K562 (cell line): ENCODE results near the gene NTRK2. TPM values are rescaled to one million over a fixed set of nuclear protein-coding genes. Genes with fewer than 3 reads are reported as not detected.

Experiments used
- ATAC-seq: fragments of 200-7000 bp; cut with Tn5 transposase; 3 replicates; pipeline ENCODE4 v1.9.1; 2020; ENCODE audit warnings: moderate library complexity
- BruUV-seq: library from RNA; stranded (reverse); fragments of 400-500 nt; replicated peaks from 2 replicates; lab custom pipeline; 2021; lab: Mats Ljungman, UMichigan
- CTCF ChIA-PET: fragments of 300-600 bp; formaldehyde crosslinking; extraction: SDS; loops from one replicate; lab custom pipeline; 2021; ENCODE audit warnings: low intra/inter-chr PET ratio; lab: Yijun Ruan, JAX
- POLR2A ChIA-PET: fragments of 300-600, 350-650 bp; sonication (Branson Sonifier 250); formaldehyde crosslinking; extraction: SDS; loops from one replicate; lab custom pipeline; 2021; ENCODE audit warnings: antibody characterized with exemption, inconsistent platforms; lab: Yijun Ruan, JAX
- DNase-seq, 4 experiments: peaks; one replicate each; pipeline versions ENCODE4 v3.0.0 to v3.0.0-alpha.2; 2011 to 2018; ENCODE audit warnings: low spot score in 3 of 4, mixed read lengths in 3 of 4; ENCODE audit errors: extremely low read depth in 1 of 4
- FAIRE-seq: peaks from 2 replicates; lab custom pipeline; 2011; peaks lifted over from hg19 to GRCh38; lab: Jason Lieb, UNC
- H2AFZ ChIP-seq: 2 replicates; pipeline ENCODE4 v1.6.0; 2011; ENCODE audit warnings: low read depth, low read length, control low read depth, inconsistent platforms
- H3K27ac ChIP-seq: fragments of 200-600 bp; 3 replicates; pipeline ENCODE4 v1.8.0; 2011; ENCODE audit warnings: low read depth, mild to moderate bottlenecking, control low read depth, inconsistent platforms, low read length, moderate library complexity, mixed read lengths; ENCODE audit errors: extremely low read depth
- H3K27me3 ChIP-seq, 2 experiments: fragments of 300-600 bp in 1 of 2; 2 replicates in 1 of 2; 3 replicates in 1 of 2; pipeline versions ENCODE4 v1.6.0 to v1.8.0; 2011; ENCODE audit warnings: inconsistent platforms in 2 of 2, low read length in 2 of 2, mild to moderate bottlenecking in 1 of 2, mixed read lengths in 1 of 2, moderate library complexity in 1 of 2; ENCODE audit not compliant: control insufficient read depth in 2 of 2, insufficient read depth in 2 of 2
- H3K36me3 ChIP-seq: fragments of 300-600 bp; 3 replicates; pipeline ENCODE4 v1.8.0; 2011; ENCODE audit warnings: mild to moderate bottlenecking, low read length, inconsistent platforms; ENCODE audit not compliant: control insufficient read depth, insufficient read depth
- H3K4me1 ChIP-seq, 2 experiments: fragments of 200-600 bp in 1 of 2; replicated peaks in 1 of 2; 2 replicates in 1 of 2; 3 replicates in 1 of 2; pipeline versions ENCODE4 v1.5.1 to v1.8.0; 2011; ENCODE audit warnings: inconsistent platforms in 2 of 2, low read length in 2 of 2, mild to moderate bottlenecking in 1 of 2, mixed read lengths in 1 of 2, moderate library complexity in 1 of 2; ENCODE audit not compliant: control insufficient read depth in 2 of 2, insufficient read depth in 2 of 2
- H3K4me2 ChIP-seq: 2 replicates; pipeline ENCODE4 v1.6.1; 2011; ENCODE audit warnings: low read length, control low read depth, inconsistent platforms, mixed read lengths; ENCODE audit not compliant: insufficient read depth
- H3K4me3 ChIP-seq: fragments of 200-600 bp; sonication (generic), shearing (Covaris generic); 2 replicates; pipeline ENCODE4 v1.5.1; 2016; ENCODE audit warnings: control low read depth, inconsistent platforms
- H3K79me2 ChIP-seq: fragments of 200-600 bp; 3 replicates; pipeline ENCODE4 v1.8.0; 2011; ENCODE audit warnings: low read length, inconsistent platforms; ENCODE audit not compliant: control insufficient read depth, insufficient read depth
- H3K9ac ChIP-seq, 2 experiments: 2 replicates each; pipeline versions ENCODE4 v1.6.0 to v1.6.1; 2011; ENCODE audit warnings: low read depth in 2 of 2, low read length in 2 of 2, control low read depth in 1 of 2, inconsistent platforms in 1 of 2, mild to moderate bottlenecking in 1 of 2, mixed read lengths in 1 of 2; ENCODE audit not compliant: insufficient read depth in 1 of 2
- H3K9me1 ChIP-seq: one replicate; pipeline ENCODE4 v1.6.0; 2011; ENCODE audit warnings: inconsistent platforms, mild to moderate bottlenecking, low read length, moderate library complexity; ENCODE audit not compliant: control insufficient read depth, insufficient read depth
- H3K9me3 ChIP-seq: replicated peaks from 2 replicates; pipeline ENCODE4 v1.5.1; 2011; ENCODE audit warnings: low read depth, low read length, inconsistent platforms; ENCODE audit not compliant: control insufficient read depth, insufficient read depth
- H4K20me1 ChIP-seq: replicated peaks from 2 replicates; pipeline ENCODE4 v1.6.1; 2011; ENCODE audit warnings: low read length, inconsistent platforms, mixed read lengths; ENCODE audit not compliant: control insufficient read depth, insufficient read depth
- ELK1 ChIP-seq: sonication (generic); formaldehyde crosslinking; IDR thresholded peaks from 2 replicates; pipeline ENCODE4 v1.8.1; 2022; ENCODE audit warnings: missing genetic modification reagents
- ZFP36 ChIP-seq: fragments of 150-350 bp; IDR thresholded peaks from 2 replicates; pipeline ENCODE4 v1.6.1; 2018; ENCODE audit warnings: low read length, low read depth; ENCODE audit not compliant: partially characterized antibody
- WGBS: fragments of 100-300 bp; shearing (Covaris generic); methylation state at CpG from one replicate; pipeline ENCODE4 v1.1.6; 2016; ENCODE audit warnings: low coverage, mixed read lengths; ENCODE audit not compliant: insufficient coverage; ENCODE audit errors: missing lambda C conversion rate; 5-methylcytosine and 5-hydroxymethylcytosine counted together
- in situ Hi-C: fragments of 300-500 bp; cut with MboI; formaldehyde crosslinking; loops from 4 replicates; pipeline ENCODE4 v1.15.0; 2018; ENCODE audit warnings: inconsistent platforms, mixed read lengths
- intact Hi-C: fragments of 100-400 bp; cut with micrococcal nuclease; formaldehyde crosslinking; loops from 2 replicates; pipeline ENCODE4 v1.14.2; 2022
- polyA plus RNA-seq, 8 experiments: library from polyadenylated mRNA; depleted of rRNA in 4 of 8; stranded (reverse) in 5 of 8; unstranded in 3 of 8; fragments of >200 nt; fragmentation: Nextera tagmentation in 2 of 8; fragmentation: Illumina TruSeq in 1 of 8; extraction: Ambion mirVana in 2 of 8; extraction: Trizol in 1 of 8; gene quantifications; 2 replicates each; pipeline versions ENCODE4 v1.2.1 to v1.2.3, GENCODE V29; 2011 to 2014; ENCODE audit warnings: inconsistent platforms in 1 of 8, missing spikeins in 1 of 8
- total RNA-seq, 7 experiments: library from RNA; depleted of rRNA in 6 of 7; stranded (reverse); fragments of >200 nt in 6 of 7; fragmentation: Illumina TruSeq in 2 of 7; extraction: Trizol in 2 of 7; gene quantifications; 2 replicates each; pipeline versions ENCODE4 v1.2.1 to v1.2.3, GENCODE V29; 2011 to 2021; ENCODE audit warnings: low replicate concordance in 1 of 7

NTRK2 gene
- total and polyA plus RNA-seq, 9 of the 15 experiments (the other 6 are each of a cell fraction or from before 2014, with no cell fraction given) = not detected

- no TSS peak for BruUV-seq
- TF ChIP-seq ELK1 (CRISPR knock-in tag) (no peak), ZFP36 (peak; percentile 21)
- H4K20me1 ChIP-seq = no peaks in the 10 kb centered on the region
- H2AFZ ChIP-seq = no peak overlapping the region
- H3K9me1 ChIP-seq = no peaks in the 10 kb centered on the region
- DNase-seq (no peak), ATAC-seq (no peak), FAIRE-seq (no peak)
- ChIA-PET CTCF (no interaction called here), POLR2A (no interaction called here)
- intact Hi-C loops = loop anchor here (5.0 kb wide), 1 partner anchor 551 kb away; no protein-coding TSS in a partner anchor
- no peak overlapping the region for H3K4me2 ChIP-seq
- H3K79me2 ChIP-seq = no peaks in the 10 kb centered on the region
- no peak overlapping the region for H3K27ac ChIP-seq
- no peaks in the 10 kb centered on the region for H3K36me3 ChIP-seq
- no peaks in the 10 kb centered on the region for H3K27me3 ChIP-seq
- no peak overlapping the region for H3K4me3 ChIP-seq
- 0% methylated on average over 3 of the region's 3 CpGs for WGBS
- H3K9me3 ChIP-seq = no peaks in the 10 kb centered on the region
- in situ Hi-C loops = loop anchor here (25.0 kb wide), 1 partner anchor 541 kb away; no protein-coding TSS in a partner anchor
- no peaks in the 10 kb centered on the region for H3K4me1 ChIP-seq
- no peak overlapping the region for H3K9ac ChIP-seq
These were observed 283.8 kb downstream of the NTRK2 start for GRCh38 chr9:84953252-84953773.
